Epithelial cell of prostate (primary cell): Measurements from ENCODE around the gene TUBB4B.
"Not testable (repeated sequence)": the region's sequence is repeated elsewhere in the genome, so short reads cannot be mapped to it uniquely, and the experiment has no call there.

Source experiments
- DNase-seq: peaks from one replicate; pipeline ENCODE4 v3.0.0-alpha.2; 2011; ENCODE audit warnings: low read depth, low spot score
- H3K27ac ChIP-seq: fragments of 450-650 bp; 2 replicates; pipeline ENCODE4 v1.5.1; 2017; ENCODE audit warnings: mild to moderate bottlenecking

The TUBB4B gene

DNA sequence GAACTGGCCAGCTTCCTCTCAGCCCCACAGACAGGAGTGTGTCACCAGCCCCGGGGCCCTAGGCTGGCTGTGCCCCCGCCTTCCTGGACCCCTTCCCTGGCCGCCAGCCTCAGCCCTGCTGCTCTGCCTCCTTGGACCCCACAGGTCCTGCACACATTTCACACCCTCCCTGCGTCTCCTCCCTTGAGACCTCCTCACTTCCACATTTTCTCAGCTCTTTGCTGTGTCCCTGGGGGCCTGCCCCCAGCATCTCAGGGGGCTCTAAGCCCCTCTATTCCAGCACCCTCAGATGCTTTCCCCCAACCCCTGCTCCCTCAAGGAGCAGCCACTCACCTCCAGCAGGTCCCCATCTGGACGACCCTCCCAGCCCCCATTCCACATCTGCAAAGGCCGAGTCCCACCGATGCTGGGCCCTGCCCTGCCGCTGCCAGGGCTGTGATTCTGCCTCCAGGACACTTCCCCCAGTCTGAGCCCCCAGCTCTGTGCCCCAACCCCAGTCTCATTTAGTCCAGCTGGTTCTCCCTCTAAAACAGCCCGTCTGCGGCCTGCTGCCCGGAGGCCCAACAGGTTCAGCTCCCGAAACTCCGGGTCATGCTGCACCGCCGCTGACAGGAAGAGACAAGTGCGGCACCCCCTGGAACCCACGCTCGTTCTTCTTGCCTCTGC is 6.2 kb upstream of the TUBB4B start:
- no peak overlapping the region for H3K27ac ChIP-seq
- no peak for DNase-seq

- no peak overlapping the region for H3K27ac ChIP-seq
- DNase-seq = no peak
Observed at GRCh38 chr9:137235424-137236237, 5.5 kb upstream of the TUBB4B start.

- no peak overlapping the region for H3K27ac ChIP-seq
- DNase-seq = no peak
Observed at GRCh38 chr9:137236238-137236935, 4.7 kb upstream of the TUBB4B start.

GRCh38 chr9:137236936-137237421 is 4.1 kb upstream of the TUBB4B start:
- DNase-seq = no peak
- no peak overlapping the region for H3K27ac ChIP-seq

DNA sequence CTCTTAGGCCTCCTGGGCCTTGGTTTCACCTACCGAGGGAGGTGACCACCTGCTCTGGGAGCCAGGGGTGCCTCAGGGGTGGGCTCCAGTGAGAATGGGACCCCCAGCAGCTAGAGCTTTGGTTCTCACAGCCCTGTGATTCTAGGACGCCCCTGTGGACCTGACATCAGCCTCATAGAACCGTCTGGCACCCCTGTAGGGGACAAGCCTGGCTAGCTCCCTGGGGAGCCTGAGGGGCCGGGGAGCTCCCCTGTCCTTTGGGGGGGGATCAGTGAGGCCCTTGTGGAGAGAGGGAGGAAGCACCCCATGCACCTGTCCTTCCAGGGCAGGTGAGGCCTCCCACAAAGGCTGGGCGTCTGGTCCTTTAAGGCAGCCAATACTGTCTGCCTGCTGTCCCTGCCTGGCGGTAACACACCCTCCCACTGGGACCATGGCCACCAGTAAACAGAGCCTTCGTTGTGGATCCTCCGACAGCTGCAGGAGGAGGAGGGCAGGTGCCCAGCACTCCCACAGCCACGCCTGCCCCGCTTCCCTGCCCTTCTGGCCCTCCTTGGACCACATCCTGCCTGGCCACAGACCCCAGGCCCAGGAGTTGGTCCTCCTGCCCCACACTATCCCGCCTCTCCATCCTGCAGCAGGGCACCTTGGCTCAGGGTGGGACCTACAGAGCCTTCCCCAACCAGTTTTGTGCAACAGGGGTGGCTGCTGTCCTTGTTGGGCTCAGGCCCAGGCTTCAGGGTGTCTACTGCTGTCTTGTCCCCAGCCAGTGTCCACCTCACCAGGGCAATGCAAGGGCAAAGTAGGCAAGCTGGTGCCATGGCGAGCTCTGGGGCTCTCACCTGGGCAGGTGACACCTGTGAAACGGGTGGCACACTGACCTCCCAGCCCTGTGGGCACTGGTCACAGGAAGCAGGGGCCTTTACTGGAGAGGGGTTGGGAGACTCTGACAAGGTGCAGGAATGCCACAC is 3.0 kb upstream of the TUBB4B start:
- no peak overlapping the region for H3K27ac ChIP-seq
- no peak for DNase-seq

- peak overlapping the region; percentile 97 for H3K27ac ChIP-seq
- not testable (repeated sequence) for DNase-seq
Observed at GRCh38 chr9:137239541-137240200, 1.4 kb upstream of the TUBB4B start.

- H3K27ac ChIP-seq = peak overlapping the region; percentile 97
- no peak for DNase-seq
Observed at GRCh38 chr9:137240318-137240840, 708 bp upstream of the TUBB4B start.

DNA sequence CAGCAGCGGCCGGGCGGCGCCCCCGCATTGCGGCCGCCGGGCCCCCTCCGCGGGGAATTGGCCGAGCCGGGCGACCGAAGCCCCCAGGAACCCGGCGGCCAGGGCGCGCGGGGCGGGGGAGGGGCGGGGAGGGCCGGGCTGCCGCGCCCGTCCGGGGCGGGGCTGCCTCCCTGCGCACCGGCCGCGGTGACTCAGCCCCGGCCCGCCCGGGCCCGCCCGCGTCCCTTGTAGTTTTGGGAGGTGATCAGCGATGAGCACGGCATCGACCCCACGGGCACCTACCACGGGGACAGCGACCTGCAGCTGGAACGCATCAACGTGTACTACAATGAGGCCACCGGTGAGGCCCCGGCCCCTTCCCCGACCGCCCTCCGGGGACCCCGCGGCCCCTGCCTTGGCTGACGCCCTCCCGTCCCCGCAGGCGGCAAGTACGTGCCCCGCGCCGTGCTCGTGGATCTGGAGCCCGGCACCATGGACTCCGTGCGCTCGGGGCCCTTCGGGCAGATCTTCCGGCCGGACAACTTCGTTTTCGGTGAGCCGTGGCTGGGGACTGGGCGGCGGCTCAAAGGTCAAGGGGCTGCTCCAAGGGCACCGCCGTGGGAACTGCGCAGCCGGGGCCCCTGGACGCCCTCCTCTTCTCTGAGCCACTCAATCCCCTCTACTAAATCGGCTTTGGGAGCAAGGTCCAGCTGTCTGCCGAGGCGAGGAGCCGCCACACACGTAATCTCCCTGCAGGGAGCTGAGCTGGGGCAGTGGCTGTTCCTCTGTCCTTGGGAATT is 592 bp downstream of the TUBB4B start:
- H3K27ac ChIP-seq = peak overlapping the region; percentile 97
- no peak for DNase-seq

GRCh38 chr9:137242269-137243203 is 1.4 kb downstream of the TUBB4B start:
- no peak for DNase-seq
- H3K27ac ChIP-seq = peak overlapping the region; percentile 97

DNA sequence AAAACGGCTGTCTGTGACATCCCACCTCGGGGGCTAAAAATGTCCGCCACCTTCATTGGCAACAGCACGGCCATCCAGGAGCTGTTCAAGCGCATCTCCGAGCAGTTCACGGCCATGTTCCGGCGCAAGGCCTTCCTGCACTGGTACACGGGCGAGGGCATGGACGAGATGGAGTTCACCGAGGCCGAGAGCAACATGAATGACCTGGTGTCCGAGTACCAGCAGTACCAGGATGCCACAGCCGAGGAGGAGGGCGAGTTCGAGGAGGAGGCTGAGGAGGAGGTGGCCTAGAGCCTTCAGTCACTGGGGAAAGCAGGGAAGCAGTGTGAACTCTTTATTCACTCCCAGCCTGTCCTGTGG is 2.2 kb downstream of the TUBB4B start:
- peak overlapping the region; percentile 97 for H3K27ac ChIP-seq
- not testable (repeated sequence) for DNase-seq

- H3K27ac ChIP-seq = peak overlapping the region; percentile 97
- DNase-seq = no peak
Observed at GRCh38 chr9:137243626-137244485, 2.8 kb downstream of the TUBB4B start.

DNA sequence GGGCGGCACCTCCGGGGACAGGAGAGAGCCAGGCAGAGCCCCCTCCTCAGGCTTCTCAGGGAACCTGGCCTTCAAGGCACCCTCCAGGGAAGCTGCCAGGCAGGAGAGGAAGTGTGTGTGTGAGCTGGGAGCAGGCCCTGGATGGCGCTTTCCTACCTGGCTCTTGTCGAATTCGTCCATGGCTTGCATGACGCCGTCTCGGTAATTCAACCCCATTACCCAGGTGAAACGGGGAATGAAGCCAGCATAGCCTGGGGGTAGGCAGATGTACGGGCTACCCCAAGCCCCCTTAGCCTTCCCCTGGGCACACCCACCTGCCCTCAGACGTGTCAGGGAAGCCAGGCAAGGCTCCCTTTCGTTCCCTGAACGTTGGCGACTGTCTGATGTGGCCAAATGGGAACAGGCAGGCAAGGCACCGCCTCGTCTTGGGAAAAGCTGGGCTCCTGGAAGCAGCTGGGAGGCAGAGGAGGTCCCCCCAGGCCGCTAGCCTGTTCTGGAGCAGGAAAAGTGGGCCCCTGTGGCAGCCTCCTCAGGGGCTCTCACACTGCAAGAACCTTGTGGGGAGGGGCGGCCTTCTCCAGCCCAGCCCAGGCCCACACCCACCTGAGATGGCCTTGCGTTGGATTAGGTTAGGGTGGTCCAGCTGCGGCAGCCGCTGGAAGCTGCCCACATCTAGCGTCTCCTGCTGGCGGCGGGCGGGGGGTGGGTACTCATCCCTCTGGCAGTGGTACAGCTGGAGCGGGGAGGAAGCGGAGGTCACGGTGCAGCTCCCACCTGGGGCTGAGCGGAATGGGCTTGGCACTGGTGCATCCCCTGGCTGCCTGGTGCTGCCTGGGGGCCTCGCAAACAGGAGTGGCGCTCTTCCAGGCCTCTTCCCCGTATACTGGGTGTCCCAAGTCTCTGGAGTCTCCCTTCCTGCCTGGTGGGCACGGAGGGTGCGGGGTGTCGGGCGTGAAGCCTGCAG is 3.7 kb downstream of the TUBB4B start:
- peak overlapping the region; percentile 97 for H3K27ac ChIP-seq
- DNase-seq = no peak

DNA sequence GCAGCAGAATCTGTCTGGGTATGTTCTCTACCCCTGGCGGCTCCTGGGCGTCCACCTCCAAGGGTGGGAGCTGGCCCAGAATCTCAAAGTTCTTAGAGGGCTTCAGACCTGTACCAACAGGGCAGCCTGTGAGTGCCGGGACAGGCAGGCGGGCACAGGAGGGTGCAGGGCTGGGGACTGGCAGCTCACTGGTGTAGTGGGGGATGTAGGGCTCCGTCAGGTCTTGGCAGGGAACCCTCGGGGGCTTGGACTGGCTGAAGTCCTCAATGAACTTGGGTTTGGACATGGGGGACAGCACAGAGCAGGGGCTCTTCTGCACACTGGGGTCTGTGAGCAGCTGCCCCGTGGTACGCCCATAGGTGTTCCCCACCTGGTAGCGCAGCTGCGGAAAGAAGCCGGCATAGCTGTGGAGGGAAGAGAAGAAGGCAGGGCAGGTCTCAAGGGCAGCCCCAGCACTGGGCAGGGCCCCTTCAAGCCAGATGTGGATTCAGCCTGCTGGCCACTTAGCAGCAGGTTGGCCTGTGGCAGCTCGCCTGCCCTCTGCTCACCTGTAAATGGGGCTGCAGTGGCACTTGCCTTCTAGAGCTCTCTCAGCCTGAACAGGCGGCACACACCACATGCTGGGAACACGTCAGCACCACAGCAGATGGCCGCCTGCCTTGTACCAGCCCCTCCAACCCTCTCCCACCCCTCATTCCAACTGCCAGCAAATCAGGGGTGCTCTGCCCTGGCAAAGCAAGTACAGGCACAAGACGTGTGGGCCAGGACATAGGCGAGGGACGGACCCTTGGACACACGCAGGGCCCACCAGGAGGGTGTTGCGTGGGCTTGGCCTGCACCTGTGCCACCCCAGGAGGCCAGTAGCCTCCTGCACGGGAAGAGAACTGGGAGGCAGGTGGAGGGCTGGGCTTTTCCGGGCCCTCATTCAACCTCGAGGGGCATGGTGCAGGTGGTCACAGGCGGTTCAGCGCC is 4.6 kb downstream of the TUBB4B start:
- no peak overlapping the region for H3K27ac ChIP-seq
- no peak for DNase-seq
